Activated T-cell treated with anti-CD3 and anti-CD28 coated beads, Interleukin-2, amount 50 U/mL, for 24 hours (primary cell): Measurements from ENCODE around the gene HMHB1.

Source experiments
- DNase-seq: peaks from one replicate; pipeline ENCODE4 v3.0.0-alpha.2; 2020
- H3K27ac Mint-ChIP-seq: 2 replicates; pipeline ENCODE4 v1.8.0; 2020; ENCODE audit warnings: mild to moderate bottlenecking, mixed read lengths
- H3K27me3 Mint-ChIP-seq: 2 replicates; pipeline ENCODE4 v1.8.0; 2020; ENCODE audit warnings: mixed read lengths
- H3K36me3 Mint-ChIP-seq: 2 replicates; pipeline ENCODE4 v1.8.0; 2020; ENCODE audit warnings: low read depth, mixed read lengths
- H3K4me1 Mint-ChIP-seq: 2 replicates; pipeline ENCODE4 v1.8.0; 2020; ENCODE audit warnings: low read depth, mixed read lengths
- H3K4me3 Mint-ChIP-seq: 2 replicates; pipeline ENCODE4 v1.8.0; 2020; ENCODE audit warnings: mild to moderate bottlenecking, moderate library complexity, mixed read lengths
- H3K9me3 Mint-ChIP-seq: 2 replicates; pipeline ENCODE4 v1.8.0; 2020; ENCODE audit warnings: mixed read lengths

Gene HMHB1

DNA sequence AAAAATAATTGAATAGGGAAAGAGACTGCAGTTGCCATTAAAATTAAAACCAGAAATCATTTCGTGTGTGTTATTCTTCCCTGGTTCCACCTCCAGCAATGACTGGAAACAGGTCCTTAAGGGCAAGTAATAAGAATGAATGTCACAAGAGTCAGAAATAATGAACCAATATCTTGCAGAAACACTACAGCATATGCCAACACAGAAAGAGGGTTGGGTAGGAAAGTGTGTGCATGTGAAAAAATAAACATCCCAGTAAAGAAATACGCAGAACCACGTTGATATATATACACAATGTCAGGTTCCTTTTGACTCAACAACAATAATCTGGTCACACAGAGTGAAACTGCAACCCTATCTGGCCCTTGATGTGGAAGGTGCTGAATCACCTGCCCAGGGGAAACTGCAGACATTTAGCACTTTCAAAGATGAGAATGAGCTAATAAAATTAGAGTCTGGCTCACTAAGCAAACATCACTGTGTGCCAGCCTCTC, 15.0 kb downstream of the HMHB1 start:
- DNase-seq = no peak
- peaks cover 20% of the 10 kb centered on the region for H3K4me1 Mint-ChIP-seq
- H3K4me3 Mint-ChIP-seq = no peak overlapping the region
- no peaks in the 10 kb centered on the region for H3K9me3 Mint-ChIP-seq
- no peaks in the 10 kb centered on the region for H3K27me3 Mint-ChIP-seq
- H3K36me3 Mint-ChIP-seq = no peaks in the 10 kb centered on the region
- no peak overlapping the region for H3K27ac Mint-ChIP-seq

DNA sequence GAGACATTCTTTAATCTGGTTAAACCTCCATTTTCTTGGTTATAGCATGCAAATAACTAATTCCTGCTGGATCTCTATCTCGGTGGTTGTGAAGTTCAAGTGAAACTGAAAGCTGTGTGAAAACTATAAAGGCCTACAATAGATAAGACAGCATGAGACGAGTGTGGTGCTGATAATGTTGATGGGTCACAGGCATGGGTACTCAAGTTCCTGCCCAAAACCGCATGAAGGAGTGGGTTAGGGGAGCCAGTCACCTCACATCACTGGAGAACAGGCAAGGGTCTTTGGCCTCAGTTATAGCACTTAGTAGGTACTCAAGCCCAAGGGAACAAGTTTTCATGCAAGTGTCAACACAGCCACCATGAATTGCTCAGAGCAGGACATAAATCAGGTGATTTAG, 16.7 kb downstream of the HMHB1 start:
- Mint-ChIP-seq H3K4me1 (peaks cover 20% of the 10 kb centered on the region), H3K27me3 (no peaks in the 10 kb centered on the region), H3K27ac (peak overlapping the region; percentile 76), H3K36me3 (no peaks in the 10 kb centered on the region), H3K4me3 (no peak overlapping the region), H3K9me3 (no peaks in the 10 kb centered on the region)
- peak; percentile 40 for DNase-seq

DNA sequence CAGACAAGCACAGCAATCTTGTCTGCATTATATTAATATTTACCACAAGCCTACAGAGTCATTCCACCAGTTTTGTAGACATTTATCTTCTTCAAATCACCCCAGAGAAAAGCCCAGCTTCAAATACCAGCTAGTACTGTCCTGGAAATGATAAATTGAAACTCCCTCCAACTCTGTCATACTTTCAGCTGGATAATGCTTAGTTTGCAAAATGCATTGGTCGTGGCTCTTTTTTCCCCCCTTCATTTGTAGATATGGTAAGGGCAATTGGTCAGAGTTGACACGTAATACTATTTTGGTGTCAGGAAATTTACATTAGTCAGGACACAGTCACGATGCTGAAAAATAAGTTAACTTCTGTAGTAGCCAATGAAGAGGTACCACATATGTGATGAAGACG, 21.2 kb downstream of the HMHB1 start:
- Mint-ChIP-seq H3K9me3 (no peaks in the 10 kb centered on the region), H3K4me3 (no peak overlapping the region), H3K4me1 (peaks cover 7% of the 10 kb centered on the region), H3K27me3 (no peaks in the 10 kb centered on the region), H3K27ac (no peak overlapping the region), H3K36me3 (no peaks in the 10 kb centered on the region)
- no peak for DNase-seq

DNA sequence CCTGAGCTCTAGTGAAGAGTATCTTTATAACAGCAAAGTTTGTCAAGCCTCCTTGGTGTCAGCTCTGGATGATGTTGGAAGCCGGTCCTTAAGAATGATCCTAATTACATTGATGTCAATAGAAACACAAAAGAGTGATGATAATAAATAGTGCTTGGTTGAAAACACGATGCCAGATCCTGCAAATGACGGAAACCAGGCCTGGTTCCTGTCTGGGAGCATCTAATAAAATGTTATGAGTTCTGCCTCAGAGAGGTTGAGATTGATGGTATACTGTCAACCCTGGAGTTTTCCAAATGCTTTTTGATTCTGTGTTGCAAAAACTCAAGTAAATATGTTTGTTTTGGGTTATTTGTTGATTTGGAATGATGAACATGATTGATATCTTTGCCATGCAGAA, 23.3 kb downstream of the HMHB1 start:
- no peak overlapping the region for H3K4me3 Mint-ChIP-seq
- H3K9me3 Mint-ChIP-seq = no peaks in the 10 kb centered on the region
- H3K27ac Mint-ChIP-seq = no peak overlapping the region
- no peaks in the 10 kb centered on the region for H3K27me3 Mint-ChIP-seq
- no peaks in the 10 kb centered on the region for H3K36me3 Mint-ChIP-seq
- no peak for DNase-seq
- H3K4me1 Mint-ChIP-seq = no peaks in the 10 kb centered on the region

DNA sequence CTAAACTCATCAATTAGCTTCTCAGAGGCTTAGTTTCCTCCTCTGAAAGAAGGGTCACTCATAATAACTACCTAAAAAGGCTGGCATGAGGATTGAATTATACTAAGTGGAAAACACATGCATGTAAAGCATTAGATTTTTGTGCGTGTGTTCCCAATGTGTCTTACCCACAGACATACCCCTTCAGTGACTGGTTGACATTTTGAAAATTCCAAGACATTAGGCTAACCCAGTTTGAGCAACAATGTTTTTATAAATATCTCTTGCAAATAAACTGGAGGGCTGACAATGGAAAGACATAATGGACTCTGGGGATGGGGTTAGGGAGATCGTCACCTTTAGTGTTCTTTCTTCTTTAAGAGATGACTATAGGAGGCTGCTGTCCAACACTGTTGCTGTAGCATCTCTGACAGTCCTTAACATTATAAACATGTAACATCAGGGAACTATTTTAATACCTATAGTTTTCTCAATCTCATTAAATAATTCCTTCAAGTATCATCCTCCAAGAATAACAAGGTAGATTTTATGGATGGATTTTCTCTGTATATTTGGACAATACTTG, 24.3 kb downstream of the HMHB1 start:
- no peak for DNase-seq
- Mint-ChIP-seq H3K27ac (no peak overlapping the region), H3K27me3 (no peaks in the 10 kb centered on the region), H3K4me3 (no peak overlapping the region), H3K36me3 (no peaks in the 10 kb centered on the region), H3K4me1 (no peaks in the 10 kb centered on the region), H3K9me3 (no peaks in the 10 kb centered on the region)

DNA sequence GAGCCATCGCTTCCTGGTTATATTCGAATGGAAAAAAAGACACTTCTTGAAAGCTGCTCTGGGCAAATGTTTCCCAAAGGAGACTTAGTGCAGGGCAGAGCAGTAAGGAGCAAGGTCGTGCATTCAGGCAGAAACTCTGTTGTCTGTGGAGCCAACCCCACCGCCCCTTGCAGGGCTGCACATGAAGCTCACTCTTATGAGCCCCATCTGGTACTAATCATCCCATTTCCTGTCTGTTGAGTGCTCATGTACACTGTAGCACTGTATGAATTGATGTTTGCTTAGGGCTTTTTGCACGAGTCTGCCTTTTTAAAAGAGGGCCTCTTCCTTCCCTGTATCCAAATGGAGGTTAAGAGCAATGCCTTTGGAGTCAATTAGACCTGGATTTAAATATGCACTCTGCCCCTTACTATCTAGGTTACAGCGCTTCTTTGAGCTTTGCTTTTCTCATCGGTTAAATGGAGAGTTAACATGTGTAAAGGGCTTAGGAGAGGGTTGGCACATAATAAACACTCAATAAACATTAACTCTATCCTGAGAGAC, 25.4 kb downstream of the HMHB1 start:
- Mint-ChIP-seq H3K4me3 (no peak overlapping the region), H3K36me3 (no peaks in the 10 kb centered on the region), H3K9me3 (no peaks in the 10 kb centered on the region), H3K27ac (no peak overlapping the region), H3K4me1 (no peaks in the 10 kb centered on the region), H3K27me3 (no peaks in the 10 kb centered on the region)
- DNase-seq = no peak

DNA sequence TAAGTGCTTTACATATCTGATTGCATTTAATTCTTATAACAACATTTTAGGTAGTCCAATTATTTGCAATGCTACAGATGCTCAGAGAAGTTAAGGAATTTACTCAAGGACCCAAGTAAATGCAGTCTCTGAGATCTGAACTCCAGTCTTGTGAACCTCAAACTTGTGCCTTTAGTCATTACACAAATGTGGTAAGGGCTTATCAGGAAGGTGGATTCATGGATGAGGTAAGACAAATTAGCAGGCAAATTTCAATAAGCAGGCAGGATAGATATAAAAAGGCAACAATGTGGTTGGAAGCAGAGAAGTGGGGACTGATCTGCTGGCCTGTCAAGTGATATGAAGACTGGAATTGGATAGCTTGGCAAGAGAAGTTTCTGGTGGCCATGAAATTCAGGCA, 29.5 kb downstream of the HMHB1 start:
- Mint-ChIP-seq H3K4me3 (no peak overlapping the region), H3K36me3 (no peaks in the 10 kb centered on the region), H3K9me3 (no peaks in the 10 kb centered on the region), H3K27me3 (no peaks in the 10 kb centered on the region), H3K27ac (no peak overlapping the region), H3K4me1 (no peaks in the 10 kb centered on the region)
- DNase-seq = no peak

DNA sequence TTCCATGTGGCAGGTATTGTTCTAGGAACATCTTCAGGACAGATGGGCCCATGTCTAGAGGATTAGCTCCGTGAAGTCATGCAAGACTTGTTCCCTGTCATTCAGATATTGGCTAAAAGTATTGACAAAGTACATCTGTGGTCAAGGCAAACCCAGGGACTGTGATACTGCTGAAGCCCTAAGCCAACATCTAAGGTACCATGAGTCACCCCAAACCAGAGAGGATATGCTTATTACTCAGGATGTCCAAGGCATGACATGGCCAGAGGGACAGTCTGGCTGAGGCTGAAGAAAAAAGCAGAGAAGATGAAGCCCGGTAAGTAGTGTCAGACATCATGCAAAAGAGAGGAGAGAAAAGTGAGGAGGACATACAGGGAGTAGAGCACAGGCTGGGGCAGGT, 31.0 kb downstream of the HMHB1 start:
- Mint-ChIP-seq H3K27ac (no peak overlapping the region), H3K27me3 (no peaks in the 10 kb centered on the region), H3K9me3 (no peaks in the 10 kb centered on the region), H3K4me3 (no peak overlapping the region), H3K4me1 (no peaks in the 10 kb centered on the region), H3K36me3 (no peaks in the 10 kb centered on the region)
- DNase-seq = no peak

DNA sequence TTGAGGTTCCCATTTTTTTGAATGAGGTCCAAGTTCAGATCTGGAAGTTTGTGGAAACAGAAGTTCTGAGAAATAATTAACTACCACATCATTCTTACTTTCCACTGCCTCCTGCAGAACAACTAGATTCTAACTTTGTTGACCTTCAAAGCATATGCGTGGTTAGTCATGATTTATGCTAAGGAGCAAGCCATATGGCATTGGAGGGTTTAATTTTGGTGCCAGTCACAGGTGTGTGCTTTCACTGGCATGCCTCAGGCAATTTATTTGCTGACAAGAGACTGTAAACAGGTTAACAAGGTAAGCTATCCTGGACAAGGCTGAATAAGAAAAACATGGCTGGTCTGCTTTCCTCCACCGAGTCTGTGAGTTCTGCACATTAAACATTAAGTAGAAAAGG, 31.5 kb downstream of the HMHB1 start:
- Mint-ChIP-seq H3K27ac (no peak overlapping the region), H3K9me3 (no peaks in the 10 kb centered on the region), H3K4me3 (no peak overlapping the region), H3K27me3 (no peaks in the 10 kb centered on the region), H3K4me1 (no peaks in the 10 kb centered on the region), H3K36me3 (no peaks in the 10 kb centered on the region)
- no peak for DNase-seq

DNA sequence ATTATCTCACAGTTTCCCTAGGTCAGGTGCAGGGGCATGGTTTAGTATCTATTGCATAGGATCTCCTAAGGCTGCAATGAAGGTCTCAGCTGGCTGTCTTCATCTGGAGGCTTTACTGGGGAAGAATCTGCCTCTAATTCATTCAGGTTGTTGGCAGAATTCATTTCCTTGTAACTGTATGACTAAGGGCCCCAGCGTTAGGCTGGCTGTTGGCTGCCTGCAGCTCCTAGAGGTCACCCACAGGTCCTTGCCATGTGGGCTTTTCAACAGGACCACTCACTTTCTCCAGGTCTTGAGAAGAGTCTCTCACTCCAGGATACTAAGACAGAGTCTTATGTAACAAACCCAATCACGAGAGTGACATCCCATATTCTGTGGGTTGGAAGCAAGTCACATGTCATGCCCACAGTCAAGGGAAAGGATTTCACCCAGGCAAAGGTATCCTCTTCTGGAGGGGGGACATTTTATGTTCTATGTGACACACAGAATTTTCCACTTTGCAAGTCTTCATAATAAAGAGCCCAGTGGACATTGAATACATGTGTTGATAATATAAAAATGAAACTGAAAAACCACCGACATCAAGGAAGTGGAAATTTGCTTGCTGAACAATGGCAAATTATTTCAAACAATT, 38.2 kb downstream of the HMHB1 start:
- no peaks in the 10 kb centered on the region for H3K36me3 Mint-ChIP-seq
- DNase-seq = no peak
- no peak overlapping the region for H3K4me3 Mint-ChIP-seq
- H3K27me3 Mint-ChIP-seq = no peaks in the 10 kb centered on the region
- peaks cover 4% of the 10 kb centered on the region for H3K4me1 Mint-ChIP-seq
- no peak overlapping the region for H3K27ac Mint-ChIP-seq
- H3K9me3 Mint-ChIP-seq = no peaks in the 10 kb centered on the region

DNA sequence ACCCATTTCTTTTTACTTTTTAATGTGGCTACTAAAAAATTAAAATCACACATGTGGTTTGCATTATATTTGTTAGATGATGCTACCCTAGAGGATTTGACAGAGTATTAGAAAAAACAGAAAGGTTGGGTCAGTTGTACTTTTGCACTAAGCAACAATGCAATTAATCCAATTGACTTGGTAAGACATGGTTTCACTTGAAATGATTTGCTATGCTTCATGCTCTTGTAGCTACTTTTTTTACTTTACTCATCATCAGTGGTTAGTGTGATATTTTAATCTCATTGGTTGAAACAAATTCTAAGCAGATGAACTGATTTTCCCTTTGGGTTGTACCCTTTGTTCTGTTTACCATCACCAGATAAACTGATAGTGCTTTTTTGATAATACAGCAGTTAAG, 39.4 kb downstream of the HMHB1 start:
- Mint-ChIP-seq H3K9me3 (no peaks in the 10 kb centered on the region), H3K4me3 (no peak overlapping the region), H3K27me3 (no peaks in the 10 kb centered on the region), H3K36me3 (no peaks in the 10 kb centered on the region), H3K4me1 (peaks cover 4% of the 10 kb centered on the region), H3K27ac (no peak overlapping the region)
- DNase-seq = no peak

DNA sequence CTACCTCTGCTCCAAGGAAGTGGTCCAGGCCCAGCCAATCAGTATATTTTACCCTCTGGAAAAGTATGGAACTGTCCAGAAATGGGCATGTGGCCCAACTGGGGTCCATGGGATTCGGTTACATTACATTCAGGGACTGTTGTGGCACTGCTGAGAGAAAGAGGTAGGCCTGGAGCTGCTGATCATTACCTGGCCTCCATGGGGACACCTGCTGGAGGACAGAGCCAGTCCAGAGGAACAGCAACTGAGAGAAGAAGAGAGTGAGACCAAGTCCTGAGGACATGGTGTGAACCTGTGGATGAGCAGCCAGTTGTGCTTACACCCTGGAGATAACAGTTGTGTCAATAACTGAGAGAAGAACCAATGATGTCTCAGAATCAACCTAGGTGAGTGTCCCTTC, 48.2 kb downstream of the HMHB1 start:
- H3K27me3 Mint-ChIP-seq = no peaks in the 10 kb centered on the region
- no peak for DNase-seq
- no peaks in the 10 kb centered on the region for H3K36me3 Mint-ChIP-seq
- no peak overlapping the region for H3K4me3 Mint-ChIP-seq
- no peak overlapping the region for H3K27ac Mint-ChIP-seq
- no peaks in the 10 kb centered on the region for H3K9me3 Mint-ChIP-seq
- no peaks in the 10 kb centered on the region for H3K4me1 Mint-ChIP-seq

DNA sequence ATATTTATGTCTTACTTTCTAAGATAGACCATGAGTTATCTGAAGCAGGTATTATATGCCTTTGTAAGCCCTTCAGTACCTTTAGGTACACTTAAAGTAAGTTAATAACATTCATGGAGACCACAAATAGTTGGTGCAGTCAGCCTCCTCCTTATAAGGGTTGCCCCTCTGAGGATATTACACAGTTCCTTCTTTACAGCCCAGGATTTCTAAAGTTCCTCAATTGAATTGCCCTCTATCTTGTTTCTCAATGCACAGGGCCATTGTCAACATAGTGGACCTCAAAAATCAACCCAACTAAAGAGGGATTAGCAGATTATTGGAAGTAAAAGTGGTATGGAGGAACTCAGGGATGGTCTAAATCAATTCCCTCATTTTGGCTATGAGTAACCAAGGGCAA, 50.3 kb downstream of the HMHB1 start:
- no peak overlapping the region for H3K4me3 Mint-ChIP-seq
- no peak overlapping the region for H3K27ac Mint-ChIP-seq
- no peaks in the 10 kb centered on the region for H3K27me3 Mint-ChIP-seq
- DNase-seq = no peak
- H3K9me3 Mint-ChIP-seq = no peaks in the 10 kb centered on the region
- no peaks in the 10 kb centered on the region for H3K4me1 Mint-ChIP-seq
- H3K36me3 Mint-ChIP-seq = no peaks in the 10 kb centered on the region

DNA sequence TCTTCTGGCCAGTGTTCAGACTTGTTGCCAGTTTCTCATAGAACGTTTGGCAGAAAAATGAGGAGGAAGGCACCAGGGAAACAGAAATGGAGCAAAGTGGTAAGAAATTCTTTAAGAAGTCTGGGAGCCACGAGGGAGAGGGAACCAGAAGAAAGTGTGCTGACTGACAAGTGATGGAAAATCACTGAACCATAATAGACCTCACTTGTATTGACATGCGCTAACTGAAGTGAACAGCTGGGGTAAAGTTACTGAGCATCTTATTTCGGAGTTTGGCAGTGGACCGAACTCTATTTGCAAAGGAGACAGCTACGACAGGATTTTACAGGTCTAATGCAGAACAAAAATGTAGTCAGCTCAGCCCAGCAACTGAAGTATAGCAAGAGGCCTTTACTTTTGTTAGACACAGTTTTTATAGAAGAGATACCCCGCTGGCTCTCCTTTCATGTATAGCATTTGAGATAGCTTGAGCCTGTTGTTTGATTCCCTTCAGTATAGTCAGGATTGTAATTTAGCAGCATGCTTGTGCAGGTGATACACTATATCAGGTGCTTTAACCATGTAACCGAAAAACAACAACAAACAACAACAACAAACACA, 53.6 kb downstream of the HMHB1 start:
- Mint-ChIP-seq H3K4me3 (no peak overlapping the region), H3K9me3 (no peaks in the 10 kb centered on the region), H3K4me1 (no peaks in the 10 kb centered on the region), H3K27me3 (no peaks in the 10 kb centered on the region), H3K36me3 (no peaks in the 10 kb centered on the region), H3K27ac (no peak overlapping the region)
- no peak for DNase-seq
